Esophagus muscularis mucosa (tissue), 4 donors: ENCODE data around the gene WBP1L. TPM values are rescaled to one million over a fixed set of nuclear protein-coding genes. Genes with fewer than 3 reads are reported as not detected.

Experiments
- DNase-seq: peaks from one replicate; pipeline ENCODE4 v3.0.0-alpha.2; 2017; ENCODE audit errors: extremely low spot score
- H3K27ac ChIP-seq, 4 donors: fragments of 200-600 bp; sonication (generic); replicated peaks in 1 of 4; 1 replicate in 3 of 4; 2 replicates in 1 of 4; pipeline ENCODE4 v1.5.1; 2016 to 2019; ENCODE audit warnings: mild to moderate bottlenecking in 1 of 4
- H3K27me3 ChIP-seq, 4 donors: fragments of 200-600 bp; sonication (generic); one replicate each; pipeline versions ENCODE4 v1.5.1 to v1.6.0; 2016 to 2019
- H3K36me3 ChIP-seq, 4 donors: fragments of 200-600 bp; sonication (generic); one replicate each; pipeline ENCODE4 v1.5.1; 2016 to 2019
- H3K4me1 ChIP-seq, 4 donors: fragments of 200-600 bp; sonication (generic); one replicate each; pipeline ENCODE4 v1.5.1; 2016 to 2019
- H3K4me3 ChIP-seq, 4 donors: fragments of 200-600 bp; sonication (generic); 1 replicate in 2 of 4; 2 replicates in 2 of 4; pipeline ENCODE4 v1.5.1; 2016 to 2019; ENCODE audit warnings: mild to moderate bottlenecking in 4 of 4, moderate library complexity in 1 of 4
- H3K9me3 ChIP-seq, 4 donors: fragments of 200-600 bp; sonication (generic); 1 replicate in 3 of 4; 2 replicates in 1 of 4; pipeline ENCODE4 v1.5.1; 2016 to 2019
- CTCF ChIP-seq, 3 experiments: fragments of 200-600 bp in 2 of 3; fragments of 450-650 bp in 1 of 3; sonication (generic) in 2 of 3; IDR thresholded peaks; one replicate each; pipeline ENCODE4 v1.5.1; 2017 to 2019; ENCODE audit warnings: antibody characterized with exemption in 3 of 3, mild to moderate bottlenecking in 2 of 3, moderate library complexity in 1 of 3
- EP300 ChIP-seq: sonication (generic); formaldehyde crosslinking; IDR thresholded peaks from one replicate; pipeline ENCODE4 v1.6.1; 2017; ENCODE audit warnings: antibody characterized with exemption
- POLR2A ChIP-seq: fragments of 450-650 bp; IDR thresholded peaks from one replicate; pipeline ENCODE4 v1.6.1; 2017; ENCODE audit warnings: antibody characterized with exemption, moderate library complexity, mild to moderate bottlenecking, low read depth
- POLR2AphosphoS5 ChIP-seq, 2 donors: sonication (generic); formaldehyde crosslinking; IDR thresholded peaks; one replicate each; pipeline ENCODE4 v1.6.1; 2017; ENCODE audit warnings: antibody characterized with exemption in 2 of 2
- WGBS: methylation state at CpG from one replicate; pipeline ENCODE4 v1.1.5; 2018; 5-methylcytosine and 5-hydroxymethylcytosine counted together
- intact Hi-C: fragments of 100-400 bp; cut with DNase I; formaldehyde crosslinking; loops from one replicate; pipeline ENCODE4 v1.15.1; 2023
- total RNA-seq, 4 donors: library from RNA; depleted of rRNA; stranded (reverse); fragments of >200 nt; gene quantifications; one replicate each; pipeline versions ENCODE4 v1.1.0 to v1.2.1, GENCODE V29; 2016

The WBP1L gene
- total RNA-seq, 4 donors from 2014 or later, result 88.5 to 147 (median 112) TPM

GRCh38 chr10:102812231-102812876 lies 68.6 kb downstream of the WBP1L start:
- Histone ChIP-seq H3K4me3 (no peak overlapping the region), H3K36me3 (peaks cover 31 to 59% (median 58%) of the 10 kb centered on the region in 4 donors), H3K9me3 (no peaks in the 10 kb centered on the region), H3K27ac (peak overlapping the region in 3 of 4 donors; percentile 1 to 94 (median 24)), H3K27me3 (no peaks in the 10 kb centered on the region), H3K4me1 (peaks cover 38 to 61% (median 54%) of the 10 kb centered on the region in 4 donors)
- DNase-seq, result no peak
- WGBS, result 91% methylated on average over 6 of the region's 9 CpGs
- intact Hi-C loops, result no loop called here
- no peak for TF ChIP-seq POLR2A
- TF ChIP-seq EP300, result no peak
- no peak for TF ChIP-seq CTCF (IDR thresholded peaks at IDR 0.05)
- no peak for TF ChIP-seq POLR2AphosphoS5 (IDR thresholded peaks at IDR 0.05)

- intact Hi-C loops, result no loop called here
- Histone ChIP-seq H3K9me3 (no peaks in the 10 kb centered on the region), H3K4me3 (no peak overlapping the region), H3K27ac (peak overlapping the region; percentile 83 to 94 (median 89)), H3K36me3 (peaks cover 31 to 59% (median 58%) of the 10 kb centered on the region in 4 donors), H3K4me1 (peaks cover 38 to 63% (median 54%) of the 10 kb centered on the region in 4 donors), H3K27me3 (no peaks in the 10 kb centered on the region)
- DNase-seq, result no peak
- no peak for TF ChIP-seq EP300
- no peak for TF ChIP-seq CTCF (IDR thresholded peaks at IDR 0.05)
- TF ChIP-seq POLR2AphosphoS5 (IDR thresholded peaks at IDR 0.05), result no peak
- no peak for TF ChIP-seq POLR2A
- WGBS, result 98% methylated on average over 7 of the region's 17 CpGs
Observed at GRCh38 chr10:102813017-102813541, 69.3 kb downstream of the WBP1L start.

GRCh38 chr10:102813734-102814452 lies 70.1 kb downstream of the WBP1L start:
- H3K27ac ChIP-seq, result peak overlapping the region; percentile 83 to 94 (median 89)
- peaks cover 39 to 67% (median 47%) of the 10 kb centered on the region in 4 donors for H3K4me1 ChIP-seq
- H3K36me3 ChIP-seq, result peaks cover 31 to 58% (median 58%) of the 10 kb centered on the region in 4 donors
- no peaks in the 10 kb centered on the region for H3K27me3 ChIP-seq
- no peak overlapping the region for H3K4me3 ChIP-seq
- intact Hi-C loops, result no loop called here
- peak in 1 of 2 donors; percentile 6 for TF ChIP-seq POLR2AphosphoS5 (IDR thresholded peaks at IDR 0.05)
- TF ChIP-seq CTCF (IDR thresholded peaks at IDR 0.05), result no peak
- TF ChIP-seq EP300, result no peak
- TF ChIP-seq POLR2A, result no peak
- no peak for DNase-seq
- no peaks in the 10 kb centered on the region for H3K9me3 ChIP-seq
- WGBS, result 68% methylated on average over 16 of the region's 16 CpGs

- Histone ChIP-seq H3K4me3 (no peak overlapping the region), H3K4me1 (peaks cover 41 to 64% (median 46%) of the 10 kb centered on the region in 4 donors), H3K36me3 (peaks cover 31 to 57% (median 54%) of the 10 kb centered on the region in 4 donors), H3K27me3 (no peaks in the 10 kb centered on the region), H3K9me3 (no peaks in the 10 kb centered on the region), H3K27ac (peak overlapping the region; percentile 83 to 94 (median 89))
- WGBS, result 58% methylated on average over 8 of the region's 8 CpGs
- no peak for DNase-seq
- intact Hi-C loops, result no loop called here
- TF ChIP-seq CTCF (IDR thresholded peaks at IDR 0.05) (no peak), POLR2A (no peak), POLR2AphosphoS5 (IDR thresholded peaks at IDR 0.05) (no peak), EP300 (no peak)
Observed at GRCh38 chr10:102814453-102814871, 70.7 kb downstream of the WBP1L start.
